ENCODE measurements around the gene FGF14. TPM values are rescaled to one million over a fixed set of nuclear protein-coding genes. Genes with fewer than 3 reads are reported as not detected.
A peak's percentile ranks its signal among the peaks of the same experiment; 100 is the strongest.

FGF14 gene
- total and polyA plus RNA-seq, 2 donors from 2014 or later, result 0.47 to 3.3 TPM

- H3K27me3 ChIP-seq (ENCODE audit: control insufficient read depth, insufficient read depth, low read length), result no peaks in the 10 kb centered on the region
- H3K27ac ChIP-seq (ENCODE audit: low read depth in 2 of 2, low read length in 2 of 2), result no peak overlapping the region
- no peak for FAIRE-seq
- TF ChIP-seq, protein P1, sequence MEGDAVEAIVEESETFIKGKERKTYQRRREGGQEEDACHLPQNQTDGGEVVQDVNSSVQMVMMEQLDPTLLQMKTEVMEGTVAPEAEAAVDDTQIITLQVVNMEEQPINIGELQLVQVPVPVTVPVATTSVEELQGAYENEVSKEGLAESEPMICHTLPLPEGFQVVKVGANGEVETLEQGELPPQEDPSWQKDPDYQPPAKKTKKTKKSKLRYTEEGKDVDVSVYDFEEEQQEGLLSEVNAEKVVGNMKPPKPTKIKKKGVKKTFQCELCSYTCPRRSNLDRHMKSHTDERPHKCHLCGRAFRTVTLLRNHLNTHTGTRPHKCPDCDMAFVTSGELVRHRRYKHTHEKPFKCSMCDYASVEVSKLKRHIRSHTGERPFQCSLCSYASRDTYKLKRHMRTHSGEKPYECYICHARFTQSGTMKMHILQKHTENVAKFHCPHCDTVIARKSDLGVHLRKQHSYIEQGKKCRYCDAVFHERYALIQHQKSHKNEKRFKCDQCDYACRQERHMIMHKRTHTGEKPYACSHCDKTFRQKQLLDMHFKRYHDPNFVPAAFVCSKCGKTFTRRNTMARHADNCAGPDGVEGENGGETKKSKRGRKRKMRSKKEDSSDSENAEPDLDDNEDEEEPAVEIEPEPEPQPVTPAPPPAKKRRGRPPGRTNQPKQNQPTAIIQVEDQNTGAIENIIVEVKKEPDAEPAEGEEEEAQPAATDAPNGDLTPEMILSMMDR (IDR thresholded peaks at IDR 0.05; ENCODE audit: borderline replicate concordance, extremely low read depth, insufficient read depth), result peak; percentile 6
- H3K9me3 ChIP-seq (ENCODE audit: control insufficient read depth in 2 of 3, insufficient read depth in 1 of 3, low read length in 3 of 3), result no peaks in the 10 kb centered on the region
- H3K9ac ChIP-seq (ENCODE audit: low read length in 3 of 3), result no peak overlapping the region
- H3K4me3 ChIP-seq (ENCODE audit: low read length in 3 of 3), result no peak overlapping the region
- intact Hi-C loops (cut with DNase I), result no loop called here
- H3K36me3 ChIP-seq (ENCODE audit: control insufficient read depth in 2 of 3, insufficient read depth in 3 of 3, low read length in 3 of 3), result no peaks in the 10 kb centered on the region
- peak in 1 of 5 donors; percentile 26 for DNase-seq
- H3K4me1 ChIP-seq (ENCODE audit: control insufficient read depth in 2 of 3, insufficient read depth in 2 of 3, low read depth in 1 of 3, low read length in 3 of 3), result no peaks in the 10 kb centered on the region
Observed at GRCh38 chr13:101941095-101941783, 460.6 kb downstream of the FGF14 start.

- Histone ChIP-seq H3K4me1 (ENCODE audit: control insufficient read depth in 2 of 3, insufficient read depth in 2 of 3, low read depth in 1 of 3, low read length in 3 of 3) (no peaks in the 10 kb centered on the region), H3K27ac (ENCODE audit: low read depth in 2 of 2, low read length in 2 of 2) (no peak overlapping the region), H3K9ac (ENCODE audit: low read length in 3 of 3) (no peak overlapping the region), H3K27me3 (ENCODE audit: control insufficient read depth, insufficient read depth, low read length) (no peaks in the 10 kb centered on the region), H3K9me3 (ENCODE audit: control insufficient read depth in 2 of 3, insufficient read depth in 1 of 3, low read length in 3 of 3) (no peaks in the 10 kb centered on the region), H3K4me3 (ENCODE audit: low read length in 3 of 3) (no peak overlapping the region), H3K36me3 (ENCODE audit: control insufficient read depth in 2 of 3, insufficient read depth in 3 of 3, low read length in 3 of 3) (no peaks in the 10 kb centered on the region)
- FAIRE-seq (no peak), DNase-seq (no peak)
- intact Hi-C loops (cut with DNase I), result no loop called here
- TF ChIP-seq, protein P1 (IDR thresholded peaks at IDR 0.05; ENCODE audit: borderline replicate concordance, extremely low read depth, insufficient read depth), result no peak
Observed at GRCh38 chr13:101939370-101939769, 462.5 kb downstream of the FGF14 start.

- H3K9ac ChIP-seq (ENCODE audit: low read length in 3 of 3), result no peak overlapping the region
- no peak overlapping the region for H3K4me3 ChIP-seq (ENCODE audit: low read length in 3 of 3)
- H3K4me1 ChIP-seq (ENCODE audit: control insufficient read depth in 2 of 3, insufficient read depth in 2 of 3, low read depth in 1 of 3, low read length in 3 of 3), result no peaks in the 10 kb centered on the region
- no peak overlapping the region for H3K27ac ChIP-seq (ENCODE audit: low read depth in 2 of 2, low read length in 2 of 2)
- H3K36me3 ChIP-seq (ENCODE audit: control insufficient read depth in 2 of 3, insufficient read depth in 3 of 3, low read length in 3 of 3), result no peaks in the 10 kb centered on the region
- FAIRE-seq (no peak), DNase-seq (no peak)
- intact Hi-C loops (cut with DNase I), result no loop called here
- no peaks in the 10 kb centered on the region for H3K27me3 ChIP-seq (ENCODE audit: control insufficient read depth, insufficient read depth, low read length)
- TF ChIP-seq, protein P1 (IDR thresholded peaks at IDR 0.05; ENCODE audit: borderline replicate concordance, extremely low read depth, insufficient read depth), result no peak
- H3K9me3 ChIP-seq (ENCODE audit: control insufficient read depth in 2 of 3, insufficient read depth in 1 of 3, low read length in 3 of 3), result no peaks in the 10 kb centered on the region
Observed at GRCh38 chr13:101935828-101936227, 466.0 kb downstream of the FGF14 start.

DNA sequence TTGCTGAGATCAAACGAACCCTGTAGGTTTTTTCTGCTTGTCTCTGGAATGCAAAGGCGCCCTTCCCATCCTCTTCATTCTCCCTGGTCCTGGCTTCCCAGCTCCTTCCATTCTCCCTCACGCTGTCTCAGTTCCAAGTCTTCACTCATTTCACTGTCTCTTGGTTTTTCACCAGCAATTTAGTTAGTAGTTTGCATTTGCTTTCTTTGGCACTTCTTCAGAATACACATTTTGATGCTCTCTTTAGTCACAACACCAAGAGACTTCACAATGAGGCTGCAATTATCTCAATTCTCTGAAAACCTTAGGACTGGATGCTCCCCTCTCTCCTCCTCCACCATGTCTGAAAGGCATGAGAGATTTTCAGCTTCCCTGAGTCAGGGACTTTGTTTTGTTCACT, 470.7 kb downstream of the FGF14 start:
- Histone ChIP-seq H3K9me3 (ENCODE audit: control insufficient read depth in 2 of 3, insufficient read depth in 1 of 3, low read length in 3 of 3) (no peaks in the 10 kb centered on the region), H3K4me1 (ENCODE audit: control insufficient read depth in 2 of 3, insufficient read depth in 2 of 3, low read depth in 1 of 3, low read length in 3 of 3) (no peaks in the 10 kb centered on the region), H3K36me3 (ENCODE audit: control insufficient read depth in 2 of 3, insufficient read depth in 3 of 3, low read length in 3 of 3) (no peaks in the 10 kb centered on the region), H3K9ac (ENCODE audit: low read length in 3 of 3) (no peak overlapping the region), H3K27me3 (ENCODE audit: control insufficient read depth, insufficient read depth, low read length) (no peaks in the 10 kb centered on the region), H3K4me3 (ENCODE audit: low read length in 3 of 3) (no peak overlapping the region), H3K27ac (ENCODE audit: low read depth in 2 of 2, low read length in 2 of 2) (no peak overlapping the region)
- no peak for DNase-seq
- TF ChIP-seq, protein P1 (IDR thresholded peaks at IDR 0.05; ENCODE audit: borderline replicate concordance, extremely low read depth, insufficient read depth), result no peak
- no peak for FAIRE-seq
- intact Hi-C loops (cut with DNase I), result no loop called here

Data from kidney (tissue), 14 donors.